GM23338 (cell line): ENCODE results near the gene C4BPA.

Experiments
- CREB1 ChIP-seq: fragments of 250-450 bp; sonication (Bioruptor Pico); IDR thresholded peaks from 2 replicates; pipeline ENCODE4 v1.5.0; 2020; ENCODE audit warnings: low read depth, mild to moderate bottlenecking, moderate library complexity
- CTCF ChIP-seq, 2 experiments: fragments of 200-600 bp in 1 of 2; sonication (generic) in 1 of 2; conservative IDR thresholded peaks; 2 replicates each; pipeline versions ENCODE4 v1.5.1 to v1.6.1; 2016 to 2017; ENCODE audit warnings: antibody characterized with exemption in 2 of 2, low read depth in 2 of 2, mild to moderate bottlenecking in 2 of 2, moderate library complexity in 1 of 2
- ETS1 ChIP-seq: IDR thresholded peaks from 2 replicates; pipeline ENCODE4 v1.6.1; 2016; ENCODE audit warnings: antibody characterized with exemption
- EZH2 ChIP-seq: fragments of 200-600 bp; sonication (generic); IDR thresholded peaks from one replicate; pipeline ENCODE4 v1.8.0; 2017; ENCODE audit warnings: antibody characterized with exemption, mild to moderate bottlenecking, low read depth; ENCODE audit not compliant: unreplicated experiment
- EZH2phosphoT487 ChIP-seq: fragments of 200-600 bp; sonication (generic); IDR thresholded peaks from one replicate; pipeline ENCODE4 v1.8.1; 2018; ENCODE audit warnings: antibody characterized with exemption; ENCODE audit not compliant: unreplicated experiment
- JUNB ChIP-seq: IDR thresholded peaks from one replicate; pipeline ENCODE4 v1.6.1; 2016; ENCODE audit warnings: antibody characterized with exemption; ENCODE audit not compliant: unreplicated experiment
- NANOG ChIP-seq: IDR thresholded peaks from 2 replicates; pipeline ENCODE4 v1.6.1; 2016; ENCODE audit warnings: antibody characterized with exemption, borderline replicate concordance
- POLR2AphosphoS5 ChIP-seq: IDR thresholded peaks from 2 replicates; pipeline ENCODE4 v1.6.1; 2016; ENCODE audit warnings: antibody characterized with exemption, low read depth
- REST ChIP-seq: IDR thresholded peaks from one replicate; pipeline ENCODE4 v1.6.1; 2018; ENCODE audit warnings: antibody characterized with exemption; ENCODE audit not compliant: unreplicated experiment
- STAT1 ChIP-seq: IDR thresholded peaks from one replicate; pipeline ENCODE4 v1.6.1; 2016; ENCODE audit warnings: antibody characterized with exemption; ENCODE audit not compliant: unreplicated experiment
- ZNF114 ChIP-seq: fragments of 250-450 bp; sonication (Bioruptor Pico); IDR thresholded peaks from 2 replicates; pipeline ENCODE4 v1.5.0; 2020; ENCODE audit warnings: mild to moderate bottlenecking, moderate library complexity
- ZNF331 ChIP-seq: fragments of 250-450 bp; sonication (Bioruptor Pico); IDR thresholded peaks from 2 replicates; pipeline ENCODE4 v1.5.0; 2020; ENCODE audit warnings: low read depth, mild to moderate bottlenecking, moderate library complexity
- ZNF462 ChIP-seq: fragments of 250-450 bp; sonication (Bioruptor Pico); IDR thresholded peaks from 2 replicates; pipeline ENCODE4 v1.5.0; 2020; ENCODE audit warnings: mild to moderate bottlenecking, moderate library complexity

- TF ChIP-seq JUNB (no peak), EZH2phosphoT487 (no peak), POLR2AphosphoS5 (no peak), CTCF (conservative IDR thresholded peaks at IDR 0.05; ENCODE audit: low read depth in 2 of 2) (no peak), REST (no peak), EZH2 (no peak), ZNF331 (no peak), CREB1 (CRISPR knock-in tag) (no peak), ETS1 (no peak), NANOG (no peak), ZNF462 (CRISPR knock-in tag) (no peak), STAT1 (no peak), ZNF114 (CRISPR knock-in tag) (no peak)
Measured at GRCh38 chr1:207172885-207173284, 68.9 kb downstream of the C4BPA start.
